Kasumi-1 (cell line): ENCODE data around the gene GABRR1.

Experiments used
- DNase-seq, 2 experiments: peaks; one replicate each; lab custom pipeline; 2025; lab: John Stamatoyannopoulos, UW

GABRR1 gene

DNA sequence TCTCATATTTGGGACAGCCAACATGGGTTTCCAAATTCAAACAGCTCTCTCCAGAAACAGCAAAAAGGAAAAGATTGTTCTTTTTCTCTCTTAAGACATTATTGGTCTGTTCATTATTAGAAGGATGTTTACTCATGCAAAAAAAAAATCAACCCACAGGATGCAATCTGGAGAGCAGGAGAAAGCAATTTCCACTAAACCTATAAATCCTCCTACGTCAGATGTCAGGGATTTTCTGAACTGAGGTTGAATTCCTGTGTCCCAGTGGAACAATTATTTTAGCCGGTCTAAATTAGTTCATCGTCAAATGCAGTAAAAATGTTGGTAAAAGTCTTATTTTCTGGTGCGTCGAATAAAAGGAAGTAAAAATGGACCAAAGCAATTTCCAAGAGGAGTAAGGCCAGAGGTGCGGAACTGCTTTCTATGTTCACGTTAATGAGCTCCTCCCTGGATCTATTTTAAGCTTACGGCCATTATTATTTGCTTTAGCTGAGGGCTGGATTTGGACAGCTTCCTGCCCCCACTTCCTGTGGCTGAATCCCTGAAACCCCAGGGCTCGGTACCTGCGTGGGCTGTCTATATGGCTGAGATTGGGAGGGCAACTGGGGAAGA lies at the start of gene GABRR1:
Gene GABRR1 (minus strand): TSS at position 60 of the 612 bp plus-strand sequence. CDS start 36 bp downstream, at position 24.
- DNase-seq = no peak

DNA sequence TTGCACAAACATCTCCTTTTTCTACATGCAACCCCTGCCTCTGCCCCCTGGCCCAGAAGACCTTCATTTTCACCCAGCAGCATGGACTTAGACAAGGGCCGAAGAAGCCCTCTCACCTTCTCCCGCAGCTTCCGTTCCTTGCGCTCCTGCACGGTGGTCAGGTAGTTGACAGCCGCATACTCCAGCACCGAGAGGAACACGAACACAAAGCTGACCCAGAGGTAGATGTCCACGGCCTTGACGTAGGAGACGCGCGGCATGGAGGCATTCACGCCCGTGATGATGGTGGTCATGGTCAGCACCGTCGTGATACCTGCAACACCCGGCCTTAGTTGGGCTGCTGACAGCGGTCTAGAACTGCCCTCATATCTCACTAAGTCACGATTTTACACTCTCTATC lies 47.1 kb upstream of the GABRR1 start:
- DNase-seq = no peak

DNA sequence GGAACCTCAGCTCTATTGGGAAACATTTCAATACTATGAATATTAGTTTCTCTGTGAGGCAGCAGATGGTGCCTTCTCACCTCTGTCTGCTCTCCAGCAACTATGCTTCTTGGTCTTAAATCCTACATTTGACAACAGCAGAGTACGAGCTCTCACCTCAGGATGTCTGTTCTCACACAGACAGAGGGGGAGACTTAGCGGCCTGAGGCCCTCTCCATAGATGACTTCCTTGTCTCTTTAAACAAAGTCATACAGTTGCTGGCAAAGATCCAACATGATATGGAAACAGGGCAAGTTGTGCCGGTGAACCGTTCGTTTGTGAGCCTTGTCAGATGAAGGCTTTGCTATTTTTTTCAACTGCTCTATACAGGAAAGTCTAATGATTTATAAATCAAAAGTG lies 43.7 kb upstream of the GABRR1 start:
- peak; percentile 57 to 74 for DNase-seq

DNA sequence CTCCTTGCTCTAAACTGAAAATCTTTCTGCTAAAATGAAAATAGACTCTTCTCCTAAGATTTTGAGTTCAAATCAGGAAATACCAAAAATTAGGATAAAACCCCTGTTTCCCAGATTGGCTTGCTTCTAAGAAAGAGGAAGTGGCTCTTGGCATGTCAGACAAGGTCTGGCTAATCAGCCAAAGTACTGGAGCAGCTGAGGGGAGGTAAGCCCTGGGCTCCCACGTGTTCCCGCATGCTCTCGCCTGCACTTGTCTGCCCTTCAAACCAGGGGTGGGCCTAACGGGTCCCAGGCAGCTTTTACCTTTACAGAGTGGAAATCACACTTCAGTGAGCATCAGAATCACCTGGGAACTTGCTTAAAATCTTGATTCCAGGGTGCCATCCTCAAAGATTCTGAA lies 43.2 kb upstream of the GABRR1 start:
- DNase-seq = peak; percentile 86 to 92

DNA sequence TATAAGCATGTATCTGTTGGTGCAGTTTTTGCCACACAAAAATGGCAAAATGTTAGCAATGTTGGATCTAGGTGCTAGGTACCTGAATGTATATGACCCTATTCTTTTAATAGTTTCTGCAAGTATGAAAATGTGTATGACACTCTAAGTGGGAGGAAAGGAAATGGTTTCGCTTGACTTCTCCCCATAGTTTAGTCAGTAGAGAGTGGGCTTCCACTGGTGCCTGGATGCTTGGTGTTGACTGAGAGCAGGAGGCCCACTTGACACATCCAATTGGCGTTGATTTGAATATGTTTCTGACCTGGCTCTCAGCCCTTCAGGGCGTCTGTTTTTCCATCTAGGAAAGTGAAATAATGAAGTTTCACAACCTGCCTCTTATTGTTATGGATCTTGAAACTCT lies 41.8 kb upstream of the GABRR1 start:
- no peak for DNase-seq

DNA sequence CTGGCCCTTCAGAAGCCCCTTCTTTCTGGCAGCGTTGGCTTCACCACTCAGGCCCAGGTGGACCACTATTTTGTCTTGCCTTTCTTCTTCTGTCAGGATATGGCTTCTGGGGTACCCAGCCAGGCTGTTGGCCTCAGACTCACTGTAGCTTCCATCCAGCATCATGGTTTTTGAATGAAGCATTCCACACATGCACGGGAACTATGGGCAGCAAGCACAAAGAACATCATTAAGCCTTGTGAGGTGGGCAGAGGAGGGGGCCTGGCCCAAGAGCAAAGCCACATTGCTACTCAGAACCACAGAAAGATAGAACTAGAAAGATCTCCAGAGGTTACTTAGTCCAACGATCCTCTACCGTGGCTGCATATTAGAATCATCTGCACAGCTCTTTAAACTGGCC lies 40.6 kb upstream of the GABRR1 start:
- DNase-seq = no peak

DNA sequence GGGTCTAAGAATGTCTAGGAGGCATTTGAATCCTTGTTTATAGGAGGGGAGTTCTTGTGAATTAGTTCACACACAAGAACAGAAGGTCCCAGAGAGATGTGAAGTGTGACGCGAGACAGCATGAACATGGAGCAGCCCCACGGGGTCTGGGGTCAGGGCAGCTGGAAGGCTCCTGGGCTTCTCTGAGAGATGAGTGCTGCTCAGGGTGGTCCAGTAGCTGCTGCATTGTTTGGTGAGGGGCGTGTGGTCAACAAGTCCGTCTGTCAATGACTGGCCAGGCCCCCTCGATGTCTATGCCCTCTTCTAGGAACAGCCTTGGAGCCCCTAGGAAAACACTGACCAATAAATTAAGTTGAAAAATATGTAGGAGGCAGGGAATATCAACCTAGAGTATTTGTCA lies 40.2 kb upstream of the GABRR1 start:
- no peak for DNase-seq

DNA sequence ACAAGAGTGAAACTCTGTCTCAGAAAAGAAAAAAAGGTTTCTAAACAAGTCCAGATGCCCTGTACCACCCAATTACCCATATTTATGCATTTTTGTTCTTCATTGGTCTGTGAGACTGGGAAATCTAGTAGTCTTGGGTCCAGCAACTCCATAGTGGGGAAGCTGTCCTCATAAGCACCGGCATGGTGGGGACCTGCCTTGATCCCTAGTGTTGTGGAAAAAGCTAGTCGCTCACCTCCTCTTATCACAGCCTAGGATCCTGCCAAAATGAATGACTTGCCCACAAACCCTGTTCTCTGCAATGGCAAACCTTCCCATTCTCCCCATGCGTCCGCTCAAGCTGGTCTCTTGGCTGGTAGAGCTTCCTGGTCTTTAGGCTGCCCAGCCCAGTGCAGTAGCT lies 38.3 kb upstream of the GABRR1 start:
- no peak for DNase-seq

DNA sequence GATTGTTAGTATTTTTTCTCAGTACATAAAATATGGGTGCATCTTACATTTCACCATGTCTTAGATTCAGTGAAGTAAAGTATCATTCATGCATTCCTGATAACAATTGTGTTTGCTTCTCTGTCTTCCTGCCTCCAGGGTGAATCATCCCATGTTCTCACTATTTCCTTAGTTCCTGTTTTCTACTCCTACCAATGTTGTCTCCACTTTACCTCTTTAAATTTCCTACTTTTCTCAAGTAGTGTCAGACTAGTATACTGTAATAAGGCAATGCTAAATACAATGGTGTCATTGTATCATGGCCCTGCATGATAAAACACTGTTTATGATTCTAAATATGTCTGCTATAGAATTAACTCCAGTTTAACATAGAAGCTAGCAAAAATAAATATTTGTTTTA lies 37.4 kb upstream of the GABRR1 start:
- DNase-seq = peak; percentile 9 to 34

DNA sequence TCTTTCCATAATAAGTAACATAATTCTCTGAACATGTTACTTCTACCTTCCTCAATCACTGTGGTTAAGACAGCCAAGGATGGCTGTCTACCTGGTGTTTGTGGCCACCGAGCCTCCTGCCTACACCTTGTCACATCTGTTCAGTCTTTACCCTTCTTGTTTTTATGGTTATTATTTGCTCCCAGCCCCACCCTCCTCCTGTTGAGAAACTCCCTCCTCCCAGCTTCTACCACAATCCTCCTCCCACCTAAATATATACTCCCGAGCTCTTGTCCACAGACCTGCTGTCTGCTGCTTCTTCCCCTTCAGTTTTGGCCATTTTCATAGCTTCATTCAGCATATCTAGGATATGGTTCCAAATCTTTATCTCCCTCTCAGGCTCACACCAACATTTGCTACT lies 35.7 kb upstream of the GABRR1 start:
- peak; percentile 12 to 15 for DNase-seq

DNA sequence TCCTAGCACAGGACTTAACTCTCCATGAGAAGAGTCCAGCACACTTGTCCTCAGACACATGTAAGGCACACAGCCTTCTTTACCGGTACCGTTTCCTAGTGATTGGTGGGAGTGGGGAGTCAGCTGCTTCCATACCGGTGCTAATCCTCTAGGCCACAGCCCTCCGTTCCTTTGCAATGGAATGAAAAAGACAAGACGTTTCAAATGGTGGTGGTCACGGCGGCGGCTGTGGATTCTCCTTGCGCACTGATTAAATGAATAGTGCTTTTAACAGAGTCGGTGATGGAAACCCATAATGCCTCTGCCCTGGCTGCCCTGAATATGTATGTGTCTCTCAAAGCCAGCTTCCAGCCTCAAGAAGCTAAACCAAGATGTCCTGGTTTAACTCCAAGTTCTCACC lies 34.8 kb upstream of the GABRR1 start:
- no peak for DNase-seq

DNA sequence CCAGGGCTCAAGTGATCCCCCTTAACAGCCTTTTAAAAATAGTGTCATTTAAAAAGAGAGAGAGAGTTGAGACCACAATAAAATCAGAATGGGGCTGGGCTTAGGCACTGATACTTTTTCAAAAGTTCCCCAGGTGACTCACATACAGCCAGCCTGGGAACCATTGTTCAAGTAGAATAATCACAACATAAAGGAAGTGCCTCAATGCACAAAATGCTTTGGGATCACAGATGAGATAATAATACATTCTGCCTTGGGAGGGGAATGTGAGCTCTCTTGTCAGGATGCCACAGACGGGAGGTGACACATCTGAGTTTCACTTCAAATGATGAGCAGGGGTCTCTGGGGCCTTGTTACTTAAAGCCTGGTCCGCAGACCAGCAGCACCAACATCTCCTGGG lies 34.0 kb upstream of the GABRR1 start:
- no peak for DNase-seq

DNA sequence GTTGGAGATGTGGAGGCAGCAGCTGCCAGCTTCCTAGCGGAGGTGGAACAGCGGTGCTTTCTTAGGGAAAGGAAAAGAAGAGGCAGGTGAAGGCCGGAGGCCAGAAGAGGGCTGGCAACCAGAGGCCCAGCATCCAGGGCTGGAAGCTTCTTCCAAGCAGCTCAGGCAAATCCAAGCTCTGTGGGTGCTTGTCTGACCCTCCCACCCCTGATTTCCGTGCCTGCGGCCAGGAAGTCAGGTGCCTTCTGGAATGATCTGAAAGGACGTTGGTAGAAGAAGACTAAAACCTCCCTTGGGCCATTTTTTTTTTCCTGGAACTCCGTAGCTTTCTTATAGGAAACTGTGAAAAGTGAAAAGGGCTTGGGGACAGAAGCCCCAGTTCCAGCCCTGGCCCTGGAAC lies 33.1 kb upstream of the GABRR1 start:
- no peak for DNase-seq

DNA sequence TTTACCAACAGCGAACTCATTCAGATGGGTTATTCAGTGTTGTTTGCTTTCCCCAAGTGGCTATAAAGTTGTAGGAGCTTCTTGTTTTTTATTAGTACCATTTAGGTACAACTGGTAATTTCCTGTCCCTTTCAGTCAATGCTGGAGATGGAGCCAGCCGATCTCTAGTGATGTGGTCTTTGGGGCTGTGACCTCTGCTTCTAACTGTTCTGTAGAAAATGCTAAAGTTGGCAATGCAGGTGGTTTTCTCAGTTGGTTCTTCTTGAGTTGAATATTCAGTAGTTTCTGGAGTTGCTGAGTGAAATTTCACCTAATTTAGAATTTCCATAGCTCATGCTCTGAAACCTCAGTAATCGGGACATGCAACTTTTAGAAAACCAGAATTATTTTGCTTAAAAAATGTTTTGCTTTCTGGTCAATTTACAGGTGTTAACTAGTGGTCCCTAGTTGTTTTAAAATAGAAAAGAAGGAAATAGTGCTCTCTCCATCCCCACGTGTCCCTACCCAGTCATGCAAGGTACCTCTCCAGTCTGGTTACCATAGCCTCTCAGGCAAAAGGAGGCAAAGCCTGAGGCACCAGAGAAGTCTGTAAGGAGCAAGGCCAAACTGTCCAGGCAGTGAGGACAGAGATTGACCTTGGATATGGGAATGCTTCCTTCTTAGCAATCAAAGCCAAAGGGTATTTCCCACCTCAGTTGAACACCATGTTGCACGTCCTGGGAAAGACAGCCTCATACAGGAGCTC lies 27.3 kb upstream of the GABRR1 start:
- no peak for DNase-seq

DNA sequence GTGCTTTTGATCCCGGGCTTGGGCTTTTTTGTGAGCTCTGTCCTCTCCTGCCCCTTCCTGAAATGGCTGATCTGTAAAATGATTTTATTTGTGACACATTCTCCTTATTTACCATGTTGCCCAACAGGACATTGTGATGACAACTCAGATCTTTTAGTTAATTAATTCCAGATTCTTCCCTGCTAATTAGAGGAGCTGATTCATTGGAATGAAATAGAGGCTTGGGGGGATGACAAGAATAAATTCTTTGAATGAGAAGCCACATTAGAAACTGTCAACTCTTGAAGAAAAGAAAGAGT lies 26.1 kb upstream of the GABRR1 start:
- no peak for DNase-seq

DNA sequence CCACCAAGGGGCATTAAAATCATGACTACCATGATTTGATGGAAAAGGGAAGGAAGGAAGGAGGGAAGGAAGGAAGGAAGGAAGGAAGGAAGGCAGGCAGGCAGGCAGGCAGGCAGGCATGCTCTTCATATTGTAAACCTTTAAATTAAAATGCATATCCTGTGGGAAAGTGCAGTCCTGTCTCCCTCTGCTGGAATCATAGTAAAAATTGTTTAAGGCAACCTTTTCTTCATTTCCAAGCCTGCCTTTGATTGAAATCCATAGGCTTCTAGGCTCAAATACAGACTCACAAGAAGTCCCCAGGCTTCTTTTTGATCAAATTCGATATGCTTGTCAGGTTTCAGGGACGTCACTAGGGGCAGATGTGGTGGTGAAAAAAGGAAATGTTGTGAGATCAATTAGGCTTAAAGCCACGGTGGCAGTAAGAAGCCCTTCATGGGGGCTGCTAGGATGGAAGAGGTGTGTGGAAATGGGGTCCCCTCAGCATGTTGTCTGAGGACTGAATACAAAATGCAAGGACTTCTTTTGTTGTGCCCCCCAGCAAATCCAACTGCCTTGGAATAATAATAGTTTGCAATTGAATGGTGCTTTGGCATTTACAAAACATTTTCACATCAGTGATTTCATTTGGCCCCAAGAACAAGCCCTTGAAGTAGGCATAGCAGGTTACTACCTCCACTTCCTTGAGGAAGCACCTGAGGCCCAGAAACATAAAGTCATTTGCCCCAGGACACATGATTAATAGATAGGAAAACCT lies 25.6 kb upstream of the GABRR1 start:
- peak; percentile 73 to 75 for DNase-seq

DNA sequence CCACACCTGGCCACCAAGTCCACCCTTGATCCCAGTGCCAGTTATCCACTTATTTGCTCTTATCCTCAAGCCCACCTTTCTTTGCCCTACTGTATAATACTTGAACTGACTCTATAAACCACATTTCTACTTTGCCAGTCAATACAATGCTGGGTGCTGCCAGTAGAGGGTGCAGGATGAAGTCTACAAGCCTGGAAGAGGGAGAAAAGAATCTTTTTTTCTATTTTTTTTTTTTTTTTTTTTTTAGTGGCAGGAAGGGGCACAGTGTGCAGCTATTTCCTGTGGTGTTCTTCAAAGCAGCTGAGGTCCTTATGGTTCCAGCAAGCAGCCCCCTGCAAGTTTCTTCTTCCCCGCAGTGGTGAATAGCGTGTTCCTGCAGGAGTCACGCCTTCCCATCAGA lies 22.2 kb upstream of the GABRR1 start:
- peak; percentile 80 to 94 for DNase-seq

DNA sequence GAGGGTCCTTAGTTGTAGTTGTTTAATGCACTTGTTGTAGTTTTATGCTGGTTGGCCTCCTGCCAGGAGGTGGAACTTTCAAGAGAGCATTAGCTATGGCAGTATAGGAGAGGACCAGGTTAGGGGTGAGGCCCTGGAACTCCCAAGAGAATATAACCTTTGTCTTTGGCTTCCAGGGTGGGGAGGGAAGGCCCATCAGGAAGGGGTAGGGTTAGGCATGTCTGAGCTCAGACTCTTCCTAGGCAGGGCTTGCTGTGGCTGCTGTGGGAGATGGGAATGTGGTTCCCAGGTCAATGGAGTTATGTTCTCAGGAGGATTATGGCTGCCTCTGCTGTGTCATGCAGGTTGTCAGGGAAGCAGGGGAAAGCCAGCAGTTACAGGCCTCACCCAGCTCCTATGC lies 20.0 kb upstream of the GABRR1 start:
- DNase-seq = no peak

DNA sequence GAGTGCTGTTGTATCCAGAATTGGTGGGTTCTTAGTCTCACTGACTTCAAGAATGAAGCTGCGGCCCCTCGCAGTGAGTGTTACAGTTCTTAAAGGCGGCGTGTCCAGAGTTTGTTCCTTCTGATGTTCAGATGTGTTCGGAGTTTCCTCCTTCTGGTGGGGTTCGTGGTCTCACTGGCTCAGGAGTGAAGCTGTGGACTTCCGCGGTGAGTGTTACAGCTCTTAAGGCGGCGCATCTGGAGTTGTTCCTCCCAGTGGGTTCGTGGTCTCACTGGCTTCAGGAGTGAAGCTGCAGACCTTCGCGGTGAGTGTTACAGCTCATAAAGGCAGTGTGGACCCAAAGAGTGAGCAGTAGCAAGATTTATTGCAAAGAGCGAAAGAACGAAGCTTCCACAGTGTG lies 16.4 kb upstream of the GABRR1 start:
- DNase-seq = peak; percentile 32 to 58

DNA sequence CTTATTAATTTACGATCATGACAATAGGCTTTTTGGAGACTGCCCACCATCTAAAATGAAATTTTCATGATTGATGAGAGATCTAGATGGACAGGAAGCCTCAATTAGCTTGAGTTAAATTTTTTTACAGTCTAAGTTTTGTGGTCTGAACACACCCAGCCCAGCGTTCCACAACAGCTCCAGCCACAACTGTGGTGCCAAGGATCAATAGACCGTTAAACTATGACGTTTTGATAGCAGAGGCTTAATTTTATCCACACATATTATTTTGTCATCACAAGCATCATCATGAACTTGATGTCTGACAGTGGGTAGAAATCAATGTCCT lies 5.5 kb upstream of the GABRR1 start:
- no peak for DNase-seq

DNA sequence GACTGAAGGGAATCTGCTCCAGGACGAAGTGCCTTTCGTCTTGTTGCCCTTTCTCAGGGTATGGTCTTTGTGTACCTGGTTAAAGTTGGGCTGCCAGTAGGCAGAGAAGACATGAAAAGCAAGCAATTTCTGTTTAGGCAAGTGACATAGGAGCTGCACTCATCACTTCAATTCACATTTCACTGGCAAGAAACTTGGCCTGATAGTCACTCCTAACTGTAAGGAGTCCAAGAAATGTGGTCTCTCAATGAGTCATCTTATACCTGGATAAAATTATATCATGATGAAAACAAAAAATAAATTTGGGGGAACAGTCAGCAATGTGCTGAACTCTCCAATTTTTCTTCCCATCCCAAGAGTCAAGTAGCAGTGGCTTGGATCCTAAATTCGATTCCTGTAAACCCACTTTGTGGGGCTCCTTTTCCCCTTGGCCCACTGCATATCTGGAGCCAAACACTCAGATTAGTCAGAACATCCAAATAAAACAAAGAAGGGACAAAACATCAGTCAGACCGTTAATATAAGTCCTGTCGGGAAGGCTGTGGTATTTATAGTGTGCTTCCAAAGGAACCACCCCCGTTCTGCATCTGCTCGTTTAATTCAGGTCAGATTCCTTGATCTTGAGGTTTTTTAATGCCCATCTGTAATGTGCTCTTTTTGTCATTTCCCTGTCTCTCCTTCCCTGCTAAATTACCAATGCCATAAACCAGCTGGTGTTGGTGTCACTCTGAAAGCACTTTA lies 5.0 kb upstream of the GABRR1 start:
- DNase-seq = no peak

DNA sequence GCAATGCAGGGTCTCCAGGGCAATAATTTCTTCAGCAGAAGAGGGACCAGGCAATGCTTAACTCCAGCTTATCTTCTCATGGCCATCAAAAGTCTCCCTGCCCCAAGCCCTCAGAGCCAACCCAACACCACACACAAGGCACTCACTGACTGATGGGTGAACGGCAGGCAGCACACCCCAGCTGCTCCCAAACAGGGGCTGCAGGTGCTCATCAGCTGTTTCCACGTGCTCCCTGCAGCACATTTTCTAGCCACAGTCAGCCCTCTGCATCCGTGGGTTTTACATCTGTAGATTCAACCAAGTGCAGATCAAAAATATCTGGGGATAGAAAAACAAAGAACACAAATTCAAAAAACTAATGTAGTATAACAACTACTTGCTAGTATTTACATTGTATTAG lies 4.0 kb upstream of the GABRR1 start:
- DNase-seq = no peak

DNA sequence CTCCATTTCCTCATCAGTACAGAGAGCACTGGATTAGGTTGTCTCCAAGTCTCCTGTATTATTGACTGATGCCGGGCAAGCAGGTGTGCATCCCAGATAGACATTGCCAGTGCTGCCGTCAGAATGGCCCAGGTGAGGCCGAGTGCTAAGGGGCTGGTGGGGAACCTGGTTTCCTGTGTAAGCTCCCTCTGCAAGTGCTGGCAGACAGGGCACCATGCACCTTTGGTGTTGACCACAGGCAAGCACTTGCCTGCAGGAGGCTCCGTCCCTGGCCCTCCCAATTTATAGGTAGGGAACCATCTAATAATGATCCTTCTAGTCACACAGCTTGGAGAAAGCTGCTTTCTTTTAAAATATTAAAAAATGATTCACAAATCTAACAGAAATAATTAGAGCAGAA lies 747 bp downstream of the GABRR1 start:
- DNase-seq = no peak
